ENCODE results near the gene RMP24.

GRCh38 chr18:35942133-35942532 lies 30.3 kb upstream of the RMP24 start:
- TF ChIP-seq CTCF (CRISPR knock-in tag; IDR thresholded peaks at IDR 0.05) (no peak), AFF4 (CRISPR knock-in tag; IDR thresholded peaks at IDR 0.05) (no peak), POLR2A (IDR thresholded peaks at IDR 0.05; ENCODE audit: insufficient read depth in 1 of 2, low read depth in 2 of 2, low read length in 2 of 2) (no peak), PBX3 (CRISPR knock-in tag; IDR thresholded peaks at IDR 0.05; ENCODE audit: borderline replicate concordance) (no peak)
